GM19328 (cell line): ENCODE results near the gene KIAA1671.
"Not testable (repeated sequence)": the region's sequence is repeated elsewhere in the genome, so short reads cannot be mapped to it uniquely, and the experiment has no call there.

Source experiments
- ATAC-seq: cut with Tn5 transposase; IDR thresholded peaks from one replicate; pipeline ENCODE4 v1.9.1; 2021; ENCODE audit warnings: mild to moderate bottlenecking, moderate library complexity; ENCODE audit not compliant: unreplicated experiment

The KIAA1671 gene

GRCh38 chr22:25212337-25212736 is 259.8 kb downstream of the KIAA1671 start:
- no peak for ATAC-seq

GRCh38 chr22:25213221-25213620 is 260.7 kb downstream of the KIAA1671 start:
- no peak for ATAC-seq

- ATAC-seq = no peak
These were observed 263.7 kb downstream of the KIAA1671 start for GRCh38 chr22:25216230-25216629.

- ATAC-seq = no peak
These were observed 266.7 kb downstream of the KIAA1671 start, which contains the start of gene CRYBB2 for GRCh38 chr22:25219211-25219689. Gene CRYBB2 (plus strand): TSS chr22:25219639. CDS start chr22:25221430, 1,791 bp downstream.

- ATAC-seq = no peak
These were observed 267.5 kb downstream of the KIAA1671 start for GRCh38 chr22:25219948-25220442.

- ATAC-seq = no peak
These were observed 269.3 kb downstream of the KIAA1671 start for GRCh38 chr22:25221790-25222189.

GRCh38 chr22:25223269-25223850 is 270.8 kb downstream of the KIAA1671 start:
- no peak for ATAC-seq

- no peak for ATAC-seq
These were observed 276.3 kb downstream of the KIAA1671 start for GRCh38 chr22:25228822-25229221.

- ATAC-seq = not testable (repeated sequence)
These were observed 278.2 kb downstream of the KIAA1671 start for GRCh38 chr22:25230760-25231159.

- ATAC-seq = no peak
These were observed 279.8 kb downstream of the KIAA1671 start for GRCh38 chr22:25232301-25232700.

- ATAC-seq = not testable (repeated sequence)
These were observed 281.2 kb downstream of the KIAA1671 start for GRCh38 chr22:25233706-25234105.

- ATAC-seq = no peak
These were observed 283.2 kb downstream of the KIAA1671 start for GRCh38 chr22:25235547-25236290.

GRCh38 chr22:25236417-25236816 is 283.9 kb downstream of the KIAA1671 start:
- ATAC-seq = no peak

- no peak for ATAC-seq
These were observed 285.0 kb downstream of the KIAA1671 start for GRCh38 chr22:25237503-25237902.

- ATAC-seq = not testable (repeated sequence)
These were observed 285.5 kb downstream of the KIAA1671 start for GRCh38 chr22:25238058-25238457.
